Kidney (tissue), 14 donors: ENCODE data around the gene KIF16B. TPM values are rescaled to one million over a fixed set of nuclear protein-coding genes. Genes with fewer than 3 reads are reported as not detected.

Experiments used
- DNase-seq, 5 donors: peaks; one replicate each; pipeline ENCODE4 v3.0.0-alpha.2; 2013 to 2020
- FAIRE-seq: peaks from 2 replicates; lab custom pipeline; 2012; peaks lifted over from hg19 to GRCh38; lab: Jason Lieb, UNC
- H3K27ac ChIP-seq, 2 donors: one replicate each; pipeline ENCODE4 v1.7.0; 2013; ENCODE audit warnings: low read depth in 2 of 2, low read length in 2 of 2, inconsistent platforms in 1 of 2
- H3K27me3 ChIP-seq: one replicate; pipeline ENCODE4 v1.7.1; 2013; ENCODE audit warnings: low read length, inconsistent platforms; ENCODE audit not compliant: control insufficient read depth, insufficient read depth
- H3K36me3 ChIP-seq, 3 donors: one replicate each; pipeline versions ENCODE4 v1.7.0 to v1.7.1; 2013; ENCODE audit warnings: low read length in 3 of 3, control low read depth in 1 of 3, inconsistent platforms in 1 of 3; ENCODE audit not compliant: insufficient read depth in 3 of 3, control insufficient read depth in 2 of 3
- H3K4me1 ChIP-seq, 3 donors: one replicate each; pipeline versions ENCODE4 v1.7.0 to v1.7.1; 2013; ENCODE audit warnings: low read length in 3 of 3, inconsistent platforms in 1 of 3, low read depth in 1 of 3; ENCODE audit not compliant: control insufficient read depth in 2 of 3, insufficient read depth in 2 of 3
- H3K4me3 ChIP-seq, 3 donors: one replicate each; pipeline versions ENCODE4 v1.7.0 to v1.8.1; 2013; ENCODE audit warnings: low read length in 3 of 3, control low read depth in 1 of 3, inconsistent platforms in 1 of 3
- H3K9ac ChIP-seq, 3 donors: one replicate each; pipeline versions ENCODE4 v1.7.0 to v1.7.1; 2013; ENCODE audit warnings: low read length in 3 of 3, control low read depth in 1 of 3, inconsistent platforms in 1 of 3
- H3K9me3 ChIP-seq, 3 donors: one replicate each; pipeline versions ENCODE4 v1.7.0 to v1.7.1; 2013; ENCODE audit warnings: low read length in 3 of 3, control low read depth in 1 of 3, inconsistent platforms in 1 of 3; ENCODE audit not compliant: control insufficient read depth in 2 of 3, insufficient read depth in 1 of 3
- intact Hi-C: fragments of 100-400 bp; cut with DNase I; formaldehyde crosslinking; loops from one replicate; pipeline ENCODE4 v1.11.1; 2022
- polyA plus RNA-seq: library from polyadenylated mRNA; stranded (reverse); fragments of 350-450 nt; fragmentation: Illumina TruSeq; extraction: RNeasy Lipid Tissue Mini Kit (QIAGEN cat#74804); gene quantifications from one replicate; pipeline ENCODE4 v1.2.3, GENCODE V29; 2014; ENCODE audit warnings: low read depth, low replicate concordance; ENCODE audit not compliant: insufficient read depth
- total RNA-seq: library from RNA; stranded (reverse); fragmentation: NEBNext Ultra II Directional; extraction: Animal tissue kit (Norgen Biotek cat#: 25700); gene quantifications from one replicate; pipeline ENCODE4 v1.2.1, GENCODE V29; 2021
- TF ChIP-seq, protein P1 (sequence below): IDR thresholded peaks from 3 replicates; pipeline ENCODE4 v1.5.1; 2012; ENCODE audit warnings: mild to moderate bottlenecking, moderate library complexity, borderline replicate concordance; ENCODE audit not compliant: insufficient read depth; ENCODE audit errors: extremely low read depth
- donor health status: control.
- donor health status: control.
- donor health status: control.
- donor health status: control.
- donor health status: control.
- donor health status: DM: yes; HTN: yes; CAD: no.
- donor health status: Normal renal cell carcinoma (clear cell type).

KIF16B gene
- total and polyA plus RNA-seq, 2 donors from 2014 or later = 15.0 to 19.7 TPM

DNA sequence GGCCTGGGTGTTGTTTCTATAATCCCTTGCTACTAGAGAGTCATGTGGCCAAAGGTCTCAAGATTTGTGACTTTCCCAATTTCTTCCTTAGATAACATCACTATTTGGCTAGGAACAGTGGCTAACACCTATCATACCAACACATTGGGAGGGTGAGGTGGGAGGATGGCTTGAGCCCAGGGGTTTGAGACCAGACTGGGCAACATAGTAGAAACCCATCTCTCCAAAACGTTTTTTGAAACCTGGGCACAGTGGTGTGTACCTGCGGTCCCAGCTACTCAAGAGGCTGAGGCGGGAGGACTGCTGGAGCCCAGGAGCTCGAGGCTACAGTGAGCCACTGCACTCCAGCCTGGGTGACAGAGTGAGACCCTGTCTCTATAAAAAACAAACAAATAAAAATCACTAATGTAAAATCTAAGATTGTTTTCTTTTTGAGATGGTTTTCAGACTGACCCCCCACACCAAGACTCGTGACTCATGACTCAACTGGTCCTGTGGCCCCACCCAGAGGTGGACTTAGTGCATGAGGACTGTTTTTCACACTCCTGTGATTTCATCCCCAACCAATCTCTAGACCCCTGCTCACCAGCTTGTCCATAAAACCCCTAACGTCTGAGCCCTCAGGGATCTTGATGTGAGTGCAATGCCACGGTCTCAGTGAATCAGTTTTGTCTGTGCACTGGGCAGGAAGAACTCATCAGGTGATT is 48.3 kb upstream of the KIF16B start:
- no peak overlapping the region for H3K4me3 ChIP-seq
- H3K36me3 ChIP-seq = no peaks in the 10 kb centered on the region
- H3K4me1 ChIP-seq = no peaks in the 10 kb centered on the region
- no peak overlapping the region for H3K27ac ChIP-seq
- no peak for DNase-seq
- no peak overlapping the region for H3K9ac ChIP-seq
- intact Hi-C loops = loop anchor here (10.0 kb wide), 1 partner anchor 107 kb away; no protein-coding TSS in a partner anchor
- no peaks in the 10 kb centered on the region for H3K27me3 ChIP-seq
- FAIRE-seq = no peak
- peaks cover 0 to 5% (median 0%) of the 10 kb centered on the region in 3 donors for H3K9me3 ChIP-seq
- TF ChIP-seq, protein P1, sequence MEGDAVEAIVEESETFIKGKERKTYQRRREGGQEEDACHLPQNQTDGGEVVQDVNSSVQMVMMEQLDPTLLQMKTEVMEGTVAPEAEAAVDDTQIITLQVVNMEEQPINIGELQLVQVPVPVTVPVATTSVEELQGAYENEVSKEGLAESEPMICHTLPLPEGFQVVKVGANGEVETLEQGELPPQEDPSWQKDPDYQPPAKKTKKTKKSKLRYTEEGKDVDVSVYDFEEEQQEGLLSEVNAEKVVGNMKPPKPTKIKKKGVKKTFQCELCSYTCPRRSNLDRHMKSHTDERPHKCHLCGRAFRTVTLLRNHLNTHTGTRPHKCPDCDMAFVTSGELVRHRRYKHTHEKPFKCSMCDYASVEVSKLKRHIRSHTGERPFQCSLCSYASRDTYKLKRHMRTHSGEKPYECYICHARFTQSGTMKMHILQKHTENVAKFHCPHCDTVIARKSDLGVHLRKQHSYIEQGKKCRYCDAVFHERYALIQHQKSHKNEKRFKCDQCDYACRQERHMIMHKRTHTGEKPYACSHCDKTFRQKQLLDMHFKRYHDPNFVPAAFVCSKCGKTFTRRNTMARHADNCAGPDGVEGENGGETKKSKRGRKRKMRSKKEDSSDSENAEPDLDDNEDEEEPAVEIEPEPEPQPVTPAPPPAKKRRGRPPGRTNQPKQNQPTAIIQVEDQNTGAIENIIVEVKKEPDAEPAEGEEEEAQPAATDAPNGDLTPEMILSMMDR = no peak

DNA sequence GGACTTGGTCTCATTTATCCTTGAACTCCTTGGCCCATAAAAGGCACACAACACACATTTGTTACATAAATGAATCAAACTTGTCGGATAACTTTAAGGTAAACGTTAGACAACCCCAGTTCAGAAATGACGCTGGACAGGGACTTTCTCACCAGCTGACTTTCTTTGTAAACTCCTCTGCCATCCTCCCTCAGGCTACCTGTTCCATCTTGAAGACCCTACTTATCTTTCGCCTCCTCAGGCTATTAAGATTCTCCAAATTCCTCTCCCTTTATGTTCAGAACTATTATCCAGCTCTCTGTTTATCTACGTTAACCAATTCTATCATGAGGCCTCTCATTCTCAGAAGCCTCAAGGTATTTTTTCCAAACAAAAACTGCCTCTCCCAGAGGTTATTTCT is 47.7 kb upstream of the KIF16B start:
- TF ChIP-seq, protein P1 = no peak

DNA sequence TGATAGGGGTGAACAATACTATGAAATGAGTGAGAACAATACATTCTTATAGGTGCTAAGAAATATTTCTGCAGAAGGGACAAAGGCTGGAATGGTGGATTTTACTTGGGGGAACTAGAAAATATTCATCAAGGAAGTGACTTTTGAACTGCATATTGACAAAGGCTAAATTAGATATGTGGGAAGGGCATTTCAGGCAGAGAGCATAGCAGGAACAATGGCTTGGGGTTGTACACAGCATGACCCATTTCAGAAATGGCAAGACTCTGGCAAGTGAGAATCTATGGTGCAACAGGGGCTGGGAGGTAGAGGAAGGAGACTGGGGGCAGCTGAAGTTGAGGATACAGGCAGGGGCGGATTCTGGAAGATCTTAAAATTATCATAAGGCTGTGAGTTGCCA is 46.7 kb upstream of the KIF16B start:
- DNase-seq (no peak), FAIRE-seq (no peak)
- Histone ChIP-seq H3K9me3 (peaks cover 0 to 5% (median 0%) of the 10 kb centered on the region in 3 donors), H3K36me3 (no peaks in the 10 kb centered on the region), H3K27me3 (no peaks in the 10 kb centered on the region), H3K27ac (no peak overlapping the region), H3K4me1 (no peaks in the 10 kb centered on the region), H3K9ac (no peak overlapping the region), H3K4me3 (no peak overlapping the region)
- intact Hi-C loops = loop anchor here (10.0 kb wide), 1 partner anchor 105 kb away; no protein-coding TSS in a partner anchor
- TF ChIP-seq, protein P1 = no peak

More for the DNA sequence above, 47.7 kb upstream of the KIF16B start:
- H3K36me3 ChIP-seq = no peaks in the 10 kb centered on the region
- intact Hi-C loops = loop anchor here (10.0 kb wide), 1 partner anchor 106 kb away; no protein-coding TSS in a partner anchor
- H3K27ac ChIP-seq = no peak overlapping the region
- H3K9ac ChIP-seq = no peak overlapping the region
- no peaks in the 10 kb centered on the region for H3K27me3 ChIP-seq
- no peaks in the 10 kb centered on the region for H3K4me1 ChIP-seq
- FAIRE-seq (no peak), DNase-seq (no peak)
- H3K9me3 ChIP-seq = peaks cover 0 to 5% (median 0%) of the 10 kb centered on the region in 3 donors
- no peak overlapping the region for H3K4me3 ChIP-seq
